Measurements from ENCODE around the gene TMEM26.
"Not testable (repeated sequence)": the region's sequence is repeated elsewhere in the genome, so short reads cannot be mapped to it uniquely, and the experiment has no call there.

The TMEM26 gene

GRCh38 chr10:61400524-61400923 lies 52.7 kb downstream of the TMEM26 start:
- in situ Hi-C loops (cut with MboI; ENCODE audit: low sequenced_read_pairs), result no loop called here

- in situ Hi-C loops (cut with MboI; ENCODE audit: low sequenced_read_pairs), result no loop called here
These were observed 53.8 kb downstream of the TMEM26 start for GRCh38 chr10:61399406-61399805.

DNA sequence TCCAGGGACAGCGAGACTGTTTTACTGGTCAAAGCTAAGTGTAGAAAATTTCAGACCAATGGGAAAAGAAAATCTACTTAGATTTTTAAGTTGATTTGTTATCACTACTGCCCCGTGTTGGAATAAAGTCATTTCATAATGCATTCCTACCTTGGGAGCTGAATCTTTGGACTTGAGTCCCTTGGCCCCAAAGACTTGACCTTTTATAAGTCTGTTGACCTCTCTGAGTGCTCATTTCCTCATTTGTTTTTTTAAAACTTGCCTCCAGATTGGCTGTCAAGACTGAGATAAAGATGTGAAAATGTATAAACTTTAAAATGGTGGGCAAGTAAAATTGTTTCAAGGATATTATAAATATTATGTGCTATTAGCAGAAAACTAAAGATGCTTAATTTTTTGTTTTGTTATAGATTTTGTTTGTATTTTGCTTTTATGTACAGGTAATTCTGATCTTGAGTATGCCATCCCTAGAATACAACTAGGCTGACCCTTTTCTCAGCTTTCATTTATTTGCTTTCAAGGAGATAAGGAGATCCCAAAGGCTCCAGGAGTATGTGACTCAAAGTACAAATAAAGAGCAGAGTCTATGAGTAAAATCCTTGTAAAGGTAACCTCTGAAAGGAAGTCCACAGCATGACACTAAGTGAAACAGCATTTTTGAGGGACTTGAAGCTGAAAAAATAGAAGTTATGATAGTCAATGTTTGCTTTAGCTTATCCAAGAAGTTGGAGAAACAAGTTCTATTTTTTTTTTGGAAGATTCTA lies 54.6 kb downstream of the TMEM26 start:
- in situ Hi-C loops (cut with MboI; ENCODE audit: low sequenced_read_pairs), result no loop called here

- in situ Hi-C loops (cut with MboI; ENCODE audit: low sequenced_read_pairs), result no loop called here
These were observed 55.8 kb downstream of the TMEM26 start for GRCh38 chr10:61397175-61397986.

DNA sequence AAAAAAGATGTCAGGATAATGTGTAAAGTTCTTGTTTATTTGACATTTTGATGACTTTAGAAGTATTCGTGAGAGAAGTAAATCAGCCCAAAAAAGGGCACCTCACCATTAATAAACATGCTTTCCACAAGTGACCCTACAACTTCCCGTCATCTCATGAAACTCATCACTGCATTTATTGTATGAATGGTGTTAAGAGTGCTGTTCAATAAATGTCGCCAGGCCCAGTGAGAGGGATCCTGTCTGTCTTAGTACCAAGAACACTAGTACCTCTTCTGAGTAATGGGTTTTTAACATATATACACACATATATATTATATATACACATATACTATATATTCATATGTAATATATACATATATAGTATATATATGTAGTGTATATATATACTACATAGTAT lies 61.9 kb downstream of the TMEM26 start:
- in situ Hi-C loops (cut with MboI; ENCODE audit: low sequenced_read_pairs), result no loop called here

DNA sequence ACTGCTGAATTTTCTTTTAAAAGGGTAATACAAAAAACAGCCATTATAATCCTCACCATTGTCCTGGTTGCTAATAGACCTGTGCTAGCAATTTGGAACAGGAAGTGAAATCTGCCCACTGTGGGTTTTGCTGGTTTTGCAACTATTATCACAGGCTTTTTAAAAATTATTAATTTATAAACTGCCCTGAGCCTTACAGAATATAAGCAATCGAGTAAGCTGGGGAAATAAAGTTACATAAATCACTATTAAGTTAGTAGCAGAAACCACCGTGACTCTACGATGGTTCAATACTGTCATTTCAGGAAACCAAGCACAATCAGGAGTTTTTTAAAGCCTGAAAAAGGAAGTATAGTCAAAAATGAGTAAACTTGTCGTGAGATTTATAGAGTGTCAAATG lies 62.3 kb downstream of the TMEM26 start:
- in situ Hi-C loops (cut with MboI; ENCODE audit: low sequenced_read_pairs), result no loop called here

GRCh38 chr10:61389887-61390286 lies 63.3 kb downstream of the TMEM26 start:
- in situ Hi-C loops (cut with MboI; ENCODE audit: low sequenced_read_pairs), result no loop called here

DNA sequence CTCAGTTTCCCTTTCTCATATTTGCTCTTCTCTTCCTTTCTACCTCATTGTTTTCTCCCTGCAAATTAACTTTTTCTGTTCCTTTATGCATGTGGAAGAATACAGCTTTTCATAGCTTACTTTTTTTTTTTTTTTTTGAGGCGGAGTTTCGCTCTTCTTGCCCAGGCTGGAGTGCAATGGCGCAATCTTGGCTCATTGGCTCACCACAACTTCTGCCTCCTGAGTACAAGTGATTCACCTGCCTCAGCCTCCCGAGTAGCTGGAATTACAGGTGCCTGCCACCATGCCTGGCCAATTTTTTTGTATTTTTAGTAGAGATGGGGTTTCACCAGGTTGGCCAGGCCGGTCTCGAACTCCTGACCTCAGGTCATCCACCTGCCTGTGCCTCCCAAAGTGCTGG lies 64.2 kb downstream of the TMEM26 start:
- in situ Hi-C loops (cut with MboI; ENCODE audit: low sequenced_read_pairs), result not testable (repeated sequence)

DNA sequence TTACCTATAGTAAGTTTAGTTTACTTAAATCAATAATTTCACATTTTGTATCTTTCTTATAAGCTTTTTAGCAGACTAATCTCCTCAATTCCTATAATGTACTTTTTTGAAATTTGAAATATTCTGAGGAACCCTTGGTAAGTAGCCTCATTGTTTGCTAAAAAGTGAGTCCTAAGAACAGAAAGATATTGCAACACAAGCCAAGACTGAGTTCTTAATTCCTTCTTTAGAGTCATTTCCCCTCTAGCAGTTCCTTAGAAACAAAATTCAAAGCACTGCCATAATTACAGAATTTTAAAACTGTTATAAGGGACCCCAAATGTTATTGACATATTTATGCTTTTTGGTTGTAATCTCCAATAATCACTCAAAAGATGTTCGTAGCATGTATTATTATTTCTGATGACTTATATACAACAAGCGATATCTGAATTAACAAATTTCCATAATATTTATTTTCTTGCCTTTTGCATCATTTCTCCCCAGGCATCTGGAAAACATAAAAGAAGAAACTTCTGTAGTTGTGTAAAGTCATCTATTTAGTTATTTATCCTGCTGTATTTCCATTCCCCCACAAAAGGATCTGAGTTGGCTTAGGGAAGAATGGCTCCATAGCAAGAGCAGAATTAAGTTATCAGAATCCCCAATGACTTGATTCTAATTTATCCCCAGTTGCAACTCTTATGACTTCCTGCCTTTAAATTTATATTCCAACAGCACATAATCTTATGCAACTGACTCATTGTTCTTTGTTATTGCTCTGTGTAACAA lies 67.8 kb downstream of the TMEM26 start:
- in situ Hi-C loops (cut with MboI; ENCODE audit: low sequenced_read_pairs), result no loop called here

DNA sequence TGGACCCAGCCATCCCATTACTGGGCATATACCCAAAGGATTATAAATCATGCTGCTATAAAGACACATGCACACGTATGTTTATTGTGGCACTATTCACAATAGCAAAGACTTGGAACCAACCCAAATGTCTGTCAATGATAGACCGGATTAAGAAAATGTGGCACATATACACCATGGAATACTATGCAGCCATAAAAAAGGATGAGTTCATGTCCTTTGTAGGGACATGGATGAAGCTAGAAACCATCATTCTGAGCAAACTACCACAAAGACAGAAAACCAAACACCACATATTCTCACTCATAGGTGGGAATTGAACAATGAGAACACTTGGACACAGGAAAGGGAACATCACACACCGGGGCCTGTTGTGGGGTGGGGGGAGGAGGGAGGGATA lies 72.0 kb downstream of the TMEM26 start:
- in situ Hi-C loops (cut with MboI; ENCODE audit: low sequenced_read_pairs), result not testable (repeated sequence)

- in situ Hi-C loops (cut with MboI; ENCODE audit: low sequenced_read_pairs), result no loop called here
These were observed 74.3 kb downstream of the TMEM26 start for GRCh38 chr10:61378865-61379264.

DNA sequence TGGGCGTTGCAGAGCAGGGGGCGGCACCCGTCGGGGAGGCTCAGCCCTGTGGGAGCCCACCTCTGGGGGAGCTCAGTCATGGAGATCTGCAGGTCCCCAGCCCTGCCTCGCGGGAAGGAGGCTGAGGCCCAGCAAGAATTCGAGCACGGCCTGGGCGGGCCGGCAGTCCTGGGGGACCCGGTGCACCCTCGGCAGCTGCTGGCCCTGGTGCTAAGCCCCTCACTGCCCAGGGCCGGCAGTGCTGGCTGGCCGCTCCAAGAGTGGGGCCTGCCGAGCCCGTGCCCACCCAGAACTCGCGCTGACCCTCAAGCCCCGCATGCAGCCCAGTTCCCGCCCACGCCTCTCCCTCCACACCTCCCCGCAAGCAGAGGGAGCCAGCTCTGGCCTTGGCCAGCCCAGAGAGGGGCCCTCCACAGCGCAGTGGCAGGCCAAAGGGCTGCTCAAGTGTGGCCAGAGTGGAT lies 76.2 kb downstream of the TMEM26 start:
- in situ Hi-C loops (cut with MboI; ENCODE audit: low sequenced_read_pairs), result no loop called here

DNA sequence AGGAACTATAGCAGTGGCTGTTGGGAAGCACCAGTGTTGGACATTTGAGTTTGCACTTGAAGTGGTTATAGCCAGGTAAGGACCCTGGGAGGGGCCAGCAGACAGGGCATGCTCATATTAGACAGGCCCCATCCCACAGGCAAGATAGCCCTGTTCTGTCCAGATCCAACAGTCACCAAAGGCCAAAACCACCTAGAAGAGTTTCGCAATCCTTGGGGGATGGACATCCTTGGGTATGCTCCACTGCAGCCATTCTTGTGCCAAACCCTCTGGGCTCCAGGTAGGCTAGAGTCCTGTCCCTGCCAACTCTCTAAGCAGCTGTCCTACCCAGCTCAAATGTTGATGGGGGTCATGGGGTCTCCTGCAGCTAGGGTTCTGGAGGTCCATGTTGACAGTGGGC lies 76.8 kb downstream of the TMEM26 start:
- in situ Hi-C loops (cut with MboI; ENCODE audit: low sequenced_read_pairs), result no loop called here

- in situ Hi-C loops (cut with MboI; ENCODE audit: low sequenced_read_pairs), result no loop called here
These were observed 86.8 kb downstream of the TMEM26 start for GRCh38 chr10:61366365-61366764.

GRCh38 chr10:61364619-61365018 lies 88.6 kb downstream of the TMEM26 start:
- in situ Hi-C loops (cut with MboI; ENCODE audit: low sequenced_read_pairs), result no loop called here

GRCh38 chr10:61363006-61363405 lies 90.2 kb downstream of the TMEM26 start:
- in situ Hi-C loops (cut with MboI; ENCODE audit: low sequenced_read_pairs), result no loop called here

DNA sequence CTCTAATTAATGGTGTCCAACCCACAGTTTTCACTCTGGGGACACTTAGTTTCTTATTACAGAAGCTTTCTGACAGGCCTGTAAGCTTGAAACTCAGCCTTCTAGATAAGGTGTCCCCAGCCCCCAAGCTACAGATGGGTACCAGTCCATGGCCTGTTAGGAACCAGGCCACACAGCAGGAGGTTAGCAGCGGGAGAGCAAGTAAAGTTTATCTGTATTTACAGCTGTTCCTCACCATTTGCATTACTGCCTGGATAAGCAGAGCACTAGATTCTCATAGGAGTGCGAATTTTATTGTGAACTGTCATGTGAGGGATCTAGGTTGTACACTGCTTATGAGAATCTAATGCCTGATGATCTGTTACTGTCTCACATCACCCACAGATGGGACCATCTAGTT lies 93.7 kb downstream of the TMEM26 start:
- in situ Hi-C loops (cut with MboI; ENCODE audit: low sequenced_read_pairs), result no loop called here

GRCh38 chr10:61357687-61358086 lies 95.5 kb downstream of the TMEM26 start:
- in situ Hi-C loops (cut with MboI; ENCODE audit: low sequenced_read_pairs), result no loop called here
